GM10847 (cell line): Measurements from ENCODE around the gene MGLL.
A peak's percentile ranks its signal among the peaks of the same experiment; 100 is the strongest.

Source experiments
- POLR2A ChIP-seq: IDR thresholded peaks from 2 replicates; pipeline ENCODE4 v1.6.1; 2011; ENCODE audit not compliant: insufficient read length; ENCODE audit errors: extremely low read depth

The MGLL gene

GRCh38 chr3:127674101-127674721 lies 148.1 kb downstream of the MGLL start:
- no peak for TF ChIP-seq POLR2A

GRCh38 chr3:127673191-127674100 lies 148.9 kb downstream of the MGLL start:
- no peak for TF ChIP-seq POLR2A

GRCh38 chr3:127672429-127673190 lies 149.7 kb downstream of the MGLL start, which contains the start of gene ABTB1:
TSS of gene ABTB1 (plus strand) at chr3:127672952. CDS start at chr3:127673026, 74 bp downstream.
- TF ChIP-seq POLR2A: peak; percentile 90

GRCh38 chr3:127671523-127672428 lies 150.5 kb downstream of the MGLL start:
- no peak for TF ChIP-seq POLR2A

- no peak for TF ChIP-seq POLR2A
These were observed 151.4 kb downstream of the MGLL start for GRCh38 chr3:127670761-127671522.

GRCh38 chr3:127670229-127670559 lies 152.1 kb downstream of the MGLL start:
- TF ChIP-seq POLR2A: no peak

- no peak for TF ChIP-seq POLR2A
These were observed 152.6 kb downstream of the MGLL start for GRCh38 chr3:127669541-127670228.

GRCh38 chr3:127668906-127669305 lies 153.4 kb downstream of the MGLL start:
- no peak for TF ChIP-seq POLR2A

- no peak for TF ChIP-seq POLR2A
These were observed 155.1 kb downstream of the MGLL start for GRCh38 chr3:127667119-127667681.

GRCh38 chr3:127666676-127667075 lies 155.6 kb downstream of the MGLL start:
- TF ChIP-seq POLR2A: no peak

- no peak for TF ChIP-seq POLR2A
These were observed 156.7 kb downstream of the MGLL start for GRCh38 chr3:127665586-127665985.

- TF ChIP-seq POLR2A: no peak
These were observed 157.2 kb downstream of the MGLL start for GRCh38 chr3:127665165-127665564.

GRCh38 chr3:127663151-127663550 lies 159.2 kb downstream of the MGLL start:
- no peak for TF ChIP-seq POLR2A
